NCI-H1048 (cell line): ENCODE results near the gene EPHX1.
"Not testable (repeated sequence)": the region's sequence is repeated elsewhere in the genome, so short reads cannot be mapped to it uniquely, and the experiment has no call there.

Experiments
- DNase-seq: peaks from one replicate; lab custom pipeline; 2025; lab: John Stamatoyannopoulos, UW

Gene EPHX1

DNA sequence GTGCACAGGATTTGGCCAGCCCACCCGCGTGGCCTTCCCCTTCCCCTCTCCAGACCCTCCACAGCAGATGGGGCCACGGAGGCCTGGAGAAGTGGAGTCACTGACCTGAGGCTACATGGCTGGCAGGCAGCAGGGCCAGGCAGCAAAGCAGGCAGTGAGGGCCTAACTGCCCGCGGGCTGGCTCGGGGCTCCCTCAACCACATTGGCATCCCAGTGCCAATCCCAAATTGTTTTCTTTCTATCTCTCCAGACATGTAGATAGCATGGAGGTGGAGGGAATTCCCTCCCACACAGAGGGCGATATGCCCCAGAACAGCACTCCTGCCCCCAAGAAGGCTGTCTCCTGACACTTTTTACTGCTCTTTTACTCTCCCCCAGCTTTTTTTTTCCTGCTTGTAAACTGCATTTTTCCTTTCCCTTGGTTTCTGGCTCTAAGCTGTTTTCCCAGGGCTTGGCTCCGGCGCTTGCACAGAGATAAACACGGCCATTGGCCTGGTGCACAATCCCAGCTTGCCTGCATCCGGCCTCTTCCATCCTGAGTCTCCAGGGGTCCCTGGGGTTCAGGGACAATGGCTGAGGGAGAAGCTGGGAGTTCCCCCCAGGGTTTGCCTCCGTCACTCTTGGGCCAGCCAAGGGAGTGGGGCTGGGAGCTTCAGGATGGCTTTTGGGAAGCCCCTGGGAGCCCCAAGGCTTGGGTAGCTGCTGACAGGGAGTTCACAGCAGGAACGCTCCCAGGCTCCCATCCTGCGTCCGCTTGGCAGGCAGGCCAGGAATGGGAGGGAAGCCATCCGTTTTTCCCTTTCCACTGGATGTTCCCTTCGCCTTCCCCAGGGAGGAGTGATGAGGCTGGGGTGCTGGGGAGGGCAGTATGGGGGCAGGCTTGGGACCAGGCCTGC is 7.0 kb downstream of the EPHX1 start:
- DNase-seq = no peak

DNA sequence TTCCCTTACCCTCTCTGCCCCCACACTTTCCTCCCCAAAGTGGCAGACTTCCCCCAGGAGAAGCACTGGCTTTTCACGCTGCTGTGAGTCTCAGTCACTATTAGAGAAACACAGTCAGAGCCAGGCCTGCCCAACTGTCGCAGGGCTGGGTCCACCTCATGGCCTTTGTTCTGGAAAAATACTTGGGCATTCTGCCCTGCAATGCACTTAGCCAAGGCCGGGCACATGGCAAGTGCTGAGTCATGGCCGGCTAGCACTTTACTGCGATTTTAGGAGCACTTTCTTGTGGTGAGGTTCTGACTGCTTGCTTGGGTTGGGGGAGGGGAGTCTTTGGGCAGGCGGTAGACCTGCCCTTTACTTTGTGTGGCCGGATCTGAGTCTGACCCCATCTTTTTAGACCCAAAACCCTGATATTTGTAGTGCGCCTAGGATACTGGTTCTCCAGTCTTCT is 7.7 kb downstream of the EPHX1 start:
- DNase-seq = no peak

DNA sequence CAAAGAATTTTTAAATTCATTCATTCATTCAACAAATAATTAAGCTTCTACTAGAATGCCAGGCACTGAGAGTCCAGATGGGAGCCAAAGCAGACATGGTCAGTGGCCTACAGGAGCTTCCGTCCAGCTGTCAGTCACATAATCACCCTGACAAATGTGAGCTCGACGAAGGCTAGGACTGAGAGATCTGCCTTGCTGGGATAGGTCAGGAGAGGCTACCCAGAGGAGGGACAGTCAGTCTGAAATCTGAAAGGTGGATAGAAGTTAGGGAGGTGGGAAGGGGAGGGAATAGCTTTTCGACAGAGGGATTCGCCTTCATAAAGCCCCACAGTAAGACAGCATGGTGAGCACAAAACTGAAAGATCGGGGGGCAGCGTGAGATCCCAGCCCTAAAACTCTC is 8.3 kb downstream of the EPHX1 start:
- no peak for DNase-seq

DNA sequence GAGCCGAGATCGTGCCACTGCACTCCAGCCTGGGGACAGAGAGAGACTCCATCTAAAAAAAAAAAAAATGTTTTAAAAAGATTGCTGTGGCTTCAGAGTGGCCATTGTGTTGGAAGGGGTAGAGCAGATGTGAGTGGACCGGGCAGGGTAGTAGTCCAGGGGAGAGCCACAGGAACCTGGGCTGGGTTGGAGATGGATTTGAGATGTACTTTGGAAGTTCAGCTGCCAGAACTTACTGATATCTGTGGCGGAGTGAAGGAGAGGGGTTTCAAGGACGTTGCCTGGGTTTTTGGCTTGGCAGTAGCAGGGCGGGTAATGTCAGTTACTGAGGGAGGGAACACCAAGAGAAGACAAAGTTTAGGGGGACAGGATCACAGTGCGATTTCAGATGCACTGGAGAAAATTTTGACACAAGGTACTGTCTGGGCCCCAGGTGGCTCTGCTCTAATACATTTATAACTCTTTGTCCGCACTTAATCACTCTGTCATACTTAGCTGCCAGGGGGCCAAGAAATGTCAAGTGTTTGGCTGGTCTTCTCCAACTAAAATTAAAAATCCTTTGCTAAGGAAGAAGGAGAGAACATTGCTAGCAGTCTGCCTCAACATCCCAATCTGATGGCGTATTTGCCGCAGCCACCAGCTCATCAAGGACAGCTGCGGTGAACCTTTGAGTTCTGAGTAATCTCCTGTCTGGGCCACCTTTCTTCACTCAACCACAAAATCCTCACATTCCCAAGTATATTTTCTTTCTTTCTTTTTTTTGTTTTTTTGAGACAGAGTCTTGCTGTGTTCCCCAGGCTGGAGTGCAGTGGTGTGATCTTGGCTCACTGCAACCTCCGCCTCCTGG is 9.6 kb downstream of the EPHX1 start:
- no peak for DNase-seq

DNA sequence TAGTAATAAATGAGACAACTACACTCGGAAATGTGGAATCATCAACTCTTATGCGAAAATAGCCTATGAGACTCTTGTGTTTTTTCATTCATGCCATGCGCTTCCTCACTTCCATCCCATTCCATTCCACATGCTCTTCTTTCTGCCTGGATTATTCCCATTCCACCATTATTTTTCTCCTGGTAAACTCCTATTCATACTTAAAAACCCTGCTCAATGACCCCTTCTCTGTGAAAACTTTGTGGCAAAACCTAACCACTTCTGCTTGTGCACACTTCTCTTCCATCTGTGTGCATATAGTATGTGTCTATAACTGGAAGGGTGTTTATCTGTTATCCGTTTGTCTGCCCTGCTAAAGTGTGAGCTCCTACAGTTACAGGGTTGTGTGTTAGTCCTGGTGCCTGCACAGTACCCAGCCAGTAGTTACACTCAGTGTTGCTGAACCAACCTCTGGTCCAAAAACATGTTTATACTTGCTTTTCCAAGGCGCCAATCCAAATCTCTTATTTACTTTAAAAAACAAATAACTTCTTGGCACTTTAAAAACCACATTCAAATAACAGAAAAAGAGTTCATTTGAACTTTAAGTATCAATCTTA is 10.7 kb downstream of the EPHX1 start:
- DNase-seq = no peak

DNA sequence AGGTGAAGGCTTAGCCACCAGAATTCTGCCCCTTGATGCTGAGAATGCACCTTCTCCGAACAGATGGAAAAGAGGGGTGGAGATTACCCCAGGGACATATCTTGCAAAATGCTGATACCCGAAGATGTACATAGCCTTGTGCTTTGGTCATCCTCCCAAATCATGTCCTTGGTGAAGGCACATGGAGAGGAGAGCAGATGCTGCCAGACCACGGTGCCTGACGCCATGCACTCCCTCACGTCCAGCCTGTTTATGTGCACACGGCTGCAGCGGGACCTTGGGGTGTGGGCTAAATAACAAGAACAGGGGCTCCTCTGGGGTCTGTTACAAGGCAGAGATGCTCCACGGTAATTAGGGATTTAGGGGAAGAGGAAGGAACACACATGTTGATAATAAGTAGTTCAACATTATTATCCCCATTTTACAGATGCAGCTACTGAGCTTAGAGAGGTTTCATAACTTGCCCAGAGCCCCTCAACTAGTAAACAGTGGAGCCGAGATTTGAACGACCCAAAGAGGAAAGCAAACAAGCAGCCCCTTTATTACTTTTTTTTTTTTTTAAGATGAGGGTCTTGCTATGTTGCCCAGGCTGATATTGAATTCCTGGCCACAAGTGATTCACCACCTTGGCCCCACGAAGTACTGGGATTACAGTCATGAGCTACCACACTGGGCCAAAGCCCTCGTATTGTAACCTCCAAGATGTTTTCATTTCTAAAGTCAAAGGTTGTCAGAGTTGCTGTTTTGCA is 12.9 kb downstream of the EPHX1 start:
- no peak for DNase-seq

DNA sequence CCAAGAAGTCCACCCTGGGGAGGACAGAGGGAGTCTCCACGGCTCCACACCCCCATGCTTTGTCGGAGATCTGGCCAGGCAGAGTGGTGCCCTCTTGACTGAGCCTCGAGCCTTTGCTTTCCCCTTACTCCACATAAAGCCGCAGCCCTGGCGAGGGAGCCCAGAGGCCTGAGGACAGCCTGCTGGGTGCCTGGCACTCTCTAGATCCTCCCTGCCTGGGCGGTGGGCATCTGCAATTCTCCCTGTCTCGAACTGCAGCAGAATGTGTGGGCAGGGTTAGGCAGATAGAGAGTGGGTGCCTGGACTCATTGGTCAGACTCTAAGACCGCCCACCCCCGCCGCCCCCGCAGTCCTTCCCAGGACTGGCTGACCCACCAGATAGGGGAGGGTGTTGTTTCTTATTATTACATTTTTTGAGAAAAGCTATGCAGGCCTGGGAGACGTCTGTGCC is 13.9 kb downstream of the EPHX1 start:
- no peak for DNase-seq

DNA sequence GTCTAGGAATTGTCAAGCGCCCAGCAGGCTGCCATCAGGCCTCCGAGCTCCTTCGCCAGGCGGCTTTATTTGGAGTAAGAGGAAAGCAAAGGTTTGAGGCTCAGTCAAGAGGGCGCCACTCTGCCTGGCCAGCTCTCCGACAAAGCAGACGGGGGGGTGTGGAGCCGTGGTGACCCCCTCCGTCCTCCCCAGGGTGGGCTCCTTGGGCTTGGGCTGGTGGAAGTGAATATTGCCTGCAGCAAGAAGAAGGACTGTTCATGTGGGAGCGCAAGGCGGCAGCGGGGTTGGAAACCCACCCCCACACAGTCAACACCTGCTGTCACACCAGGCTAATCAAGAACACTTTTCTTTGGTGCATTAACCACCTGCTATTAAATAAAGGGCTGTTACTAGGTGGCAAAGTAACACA is 14.6 kb downstream of the EPHX1 start:
- no peak for DNase-seq

DNA sequence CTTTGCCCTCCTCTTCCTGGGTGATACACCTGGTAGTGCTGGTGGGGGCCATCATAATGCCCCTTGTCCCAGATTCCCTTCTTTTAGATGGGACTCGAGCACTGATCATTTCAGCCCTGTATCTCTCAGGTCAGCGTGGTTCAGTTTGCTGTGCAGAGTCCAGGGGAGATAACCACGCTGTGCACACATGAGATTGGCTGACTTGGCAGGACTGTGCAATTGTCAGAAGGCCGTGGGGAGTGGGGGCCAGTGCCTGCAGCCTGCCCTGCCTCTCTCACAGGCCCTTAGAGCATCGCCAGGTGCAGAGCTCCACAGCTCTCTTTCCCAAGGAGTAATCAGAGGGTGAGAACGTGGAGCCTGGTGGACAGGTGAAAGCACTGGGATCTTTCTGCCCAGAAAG is 15.2 kb downstream of the EPHX1 start:
- DNase-seq = no peak

DNA sequence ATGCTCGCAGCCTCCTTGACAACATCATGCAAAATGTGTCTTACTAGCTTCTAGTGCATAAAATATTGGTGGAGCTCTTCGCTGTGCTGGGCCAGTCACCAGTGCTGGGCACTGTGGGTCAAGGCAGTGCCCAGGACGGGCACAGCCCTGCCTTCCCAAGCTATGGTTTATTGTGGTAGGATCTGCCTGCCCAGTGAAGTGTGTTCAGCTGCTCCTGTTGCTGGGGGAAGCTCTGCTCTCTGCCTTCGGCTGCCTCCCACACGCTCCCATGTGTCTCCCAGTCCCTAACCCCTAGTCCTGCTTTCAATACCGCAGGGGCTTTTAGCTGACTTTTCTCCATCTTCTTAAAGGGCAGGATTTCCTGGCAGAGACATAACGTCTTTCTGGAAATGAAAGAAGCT is 15.7 kb downstream of the EPHX1 start:
- DNase-seq = no peak

DNA sequence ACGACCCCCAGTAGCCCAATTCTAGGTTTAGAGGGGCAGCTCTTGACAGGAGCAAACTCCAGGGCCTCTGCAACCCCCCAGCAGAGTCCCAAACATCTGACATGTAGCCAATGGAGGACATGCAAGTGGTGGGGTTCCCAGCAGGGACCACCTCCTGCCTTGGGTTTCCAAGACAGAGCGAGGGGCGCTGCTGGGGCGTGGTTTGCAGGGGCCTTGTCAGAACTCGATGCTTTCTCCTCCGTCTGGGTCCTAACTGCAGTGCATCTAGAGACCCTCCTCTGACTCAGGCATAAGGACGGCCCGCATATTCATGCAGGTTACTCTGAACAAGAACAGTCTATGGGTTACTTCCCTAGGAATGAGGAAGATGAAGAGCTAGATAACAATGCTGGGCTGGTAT is 17.2 kb downstream of the EPHX1 start:
- DNase-seq = no peak

DNA sequence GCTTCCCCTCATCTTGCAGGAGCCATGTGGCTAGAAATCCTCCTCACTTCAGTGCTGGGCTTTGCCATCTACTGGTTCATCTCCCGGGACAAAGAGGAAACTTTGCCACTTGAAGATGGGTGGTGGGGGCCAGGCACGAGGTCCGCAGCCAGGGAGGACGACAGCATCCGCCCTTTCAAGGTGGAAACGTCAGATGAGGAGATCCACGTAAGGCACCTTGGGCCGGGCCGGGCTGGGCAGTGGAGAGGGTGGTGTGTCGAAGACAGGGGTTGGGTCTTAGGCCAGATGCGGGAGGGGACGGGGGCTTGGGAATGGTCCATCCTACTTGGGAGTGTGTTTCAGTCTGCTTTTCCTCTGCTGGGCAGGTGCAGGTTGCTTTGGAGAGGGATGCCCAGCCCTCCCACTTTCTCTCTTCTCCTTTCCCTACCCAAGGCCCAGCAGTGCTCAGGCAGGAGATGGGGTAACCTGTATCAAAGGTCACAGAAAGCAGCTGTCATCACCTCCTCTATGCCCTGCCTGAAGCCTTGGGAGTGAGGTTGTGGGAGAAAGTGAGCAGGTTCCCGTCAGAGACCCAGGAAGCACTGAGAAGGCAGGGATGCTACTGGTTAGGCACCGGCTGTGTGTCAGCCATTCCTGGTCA is 18.9 kb downstream of the EPHX1 start:
- DNase-seq = no peak

DNA sequence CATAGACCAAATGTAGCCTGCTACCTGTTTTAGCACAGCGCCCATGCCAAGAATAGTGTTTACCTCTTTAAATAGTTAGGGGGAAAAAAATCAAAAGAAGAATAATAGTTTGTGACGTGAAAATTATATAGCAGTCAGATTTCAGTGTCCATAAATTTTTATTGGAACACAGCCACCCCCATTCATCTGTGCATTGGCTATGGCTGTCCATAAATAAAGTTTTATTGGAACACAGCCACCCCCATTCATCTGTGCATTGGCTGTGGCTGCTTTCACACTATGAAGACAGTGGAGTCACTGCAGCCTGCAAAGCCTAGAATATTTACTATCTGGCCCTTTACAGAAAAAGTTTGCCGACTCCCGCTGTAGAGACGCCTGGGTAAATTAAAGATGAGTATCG is 20.9 kb downstream of the EPHX1 start:
- DNase-seq = no peak

DNA sequence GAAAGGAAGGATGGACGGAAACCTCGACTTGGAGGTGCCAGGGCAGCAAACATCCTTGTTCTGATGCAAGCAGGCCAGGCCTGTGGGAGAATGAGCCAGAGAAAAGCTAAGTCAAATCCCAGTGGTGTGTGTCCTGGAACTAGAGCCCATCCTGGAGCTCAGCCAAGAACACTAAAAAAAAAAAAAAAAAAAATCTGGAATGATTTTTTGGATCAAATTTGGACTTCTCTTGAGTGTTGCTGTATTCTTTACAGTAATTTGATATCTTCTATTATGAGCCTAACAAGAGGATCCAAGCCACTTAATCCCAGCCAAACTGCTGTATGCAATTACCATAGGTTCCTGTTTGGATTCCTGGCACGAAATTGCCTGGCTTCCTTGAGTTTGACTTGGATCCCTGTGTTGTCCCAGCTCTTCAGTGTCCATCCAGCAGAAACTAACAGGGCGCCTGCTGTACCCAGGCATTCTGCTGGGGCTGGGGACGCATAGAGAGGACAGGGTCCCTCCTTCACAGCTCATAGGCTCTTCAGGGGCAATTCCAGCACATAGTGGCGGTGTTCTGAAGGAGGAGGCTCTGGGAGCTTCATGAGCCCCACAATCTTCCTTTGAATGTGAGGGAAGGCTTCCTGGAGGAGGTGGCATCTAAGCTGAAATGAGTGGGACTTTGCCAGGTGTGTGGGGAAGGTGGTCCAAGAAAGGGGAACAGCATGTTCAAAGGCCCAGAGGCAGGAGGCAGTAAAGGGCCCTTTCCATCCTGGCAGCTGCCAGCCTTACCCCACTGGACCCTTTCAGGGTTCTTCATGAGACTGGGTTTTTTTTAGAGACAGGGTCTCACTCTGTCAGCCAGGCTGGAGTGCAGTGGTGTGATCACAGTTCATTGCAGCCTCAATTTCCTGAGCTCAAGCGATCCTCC is 24.7 kb downstream of the EPHX1 start:
- DNase-seq = no peak

DNA sequence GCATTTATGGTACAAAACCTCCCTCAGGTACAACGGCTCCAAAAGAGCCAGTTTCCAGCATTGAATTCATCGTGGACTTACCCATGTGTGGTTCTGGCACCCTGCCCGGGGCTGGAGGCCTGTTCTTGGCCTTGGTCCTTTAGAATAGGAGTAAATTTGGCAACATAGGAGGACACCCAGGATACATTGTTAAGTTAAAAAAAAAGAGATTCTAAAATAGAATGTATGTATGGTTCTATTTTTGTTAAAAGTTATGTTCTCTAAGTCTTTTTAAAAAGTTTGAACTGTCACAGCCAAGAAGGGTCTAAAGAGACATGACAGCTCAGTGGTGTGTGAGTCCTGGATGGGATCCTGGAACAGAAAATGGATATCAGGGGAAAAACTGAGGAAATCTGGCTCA is 25.9 kb downstream of the EPHX1 start:
- no peak for DNase-seq

DNA sequence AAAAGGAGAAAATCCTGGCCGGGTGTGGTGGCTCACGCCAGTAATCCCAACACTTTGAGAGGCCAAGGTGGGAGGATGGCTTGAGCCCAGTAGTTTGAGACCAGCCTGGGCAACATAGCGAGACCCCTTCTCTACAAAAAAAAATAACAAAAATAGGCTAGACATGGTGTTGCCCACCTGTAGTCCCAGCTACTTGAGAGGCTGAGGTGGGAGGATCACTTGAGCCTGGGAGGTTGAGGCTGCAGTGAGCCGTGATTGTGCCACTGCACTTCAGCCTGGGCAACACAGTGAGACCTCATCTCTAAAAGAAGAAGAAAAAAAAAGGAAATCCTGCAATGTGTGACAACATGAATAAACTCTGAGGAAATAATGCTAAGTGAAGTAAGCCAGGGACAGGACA is 26.4 kb downstream of the EPHX1 start:
- not testable (repeated sequence) for DNase-seq

DNA sequence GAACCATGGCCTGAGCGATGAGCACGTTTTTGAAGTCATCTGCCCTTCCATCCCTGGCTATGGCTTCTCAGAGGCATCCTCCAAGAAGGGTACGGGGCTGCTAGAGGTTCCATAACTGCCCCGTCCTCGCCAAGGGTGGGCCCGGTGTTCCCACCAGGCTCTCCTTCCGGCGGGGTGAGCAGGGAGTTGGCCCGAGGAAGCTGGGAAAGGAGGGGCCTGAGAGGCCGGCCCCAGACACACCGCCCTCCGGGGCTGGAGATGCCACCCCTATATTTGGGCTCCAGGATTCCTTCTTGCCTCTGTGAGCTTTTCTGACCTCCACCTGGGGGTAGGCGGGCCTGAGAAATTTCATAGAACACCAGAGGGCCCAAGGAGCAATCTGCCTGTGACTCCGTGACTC is 28.9 kb downstream of the EPHX1 start:
- no peak for DNase-seq

DNA sequence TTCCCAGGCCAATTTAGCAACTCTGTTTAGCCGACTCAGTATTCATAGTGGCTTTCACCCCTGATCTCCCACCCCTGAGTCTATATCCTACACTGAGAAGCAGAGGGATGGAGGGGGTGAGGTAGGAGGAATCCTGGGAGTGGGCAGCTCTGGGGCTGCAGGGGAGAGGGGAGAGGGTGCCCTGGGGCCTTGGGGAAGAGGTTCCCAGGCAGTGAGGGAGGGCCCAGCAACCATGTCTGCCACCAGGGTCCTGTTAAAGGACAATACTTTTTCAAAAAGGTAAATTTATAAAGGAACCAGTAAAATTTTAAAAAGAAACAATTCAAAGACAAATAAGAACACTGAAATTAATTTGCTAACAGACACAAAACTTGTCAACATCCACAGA is 30.3 kb downstream of the EPHX1 start:
- no peak for DNase-seq

DNA sequence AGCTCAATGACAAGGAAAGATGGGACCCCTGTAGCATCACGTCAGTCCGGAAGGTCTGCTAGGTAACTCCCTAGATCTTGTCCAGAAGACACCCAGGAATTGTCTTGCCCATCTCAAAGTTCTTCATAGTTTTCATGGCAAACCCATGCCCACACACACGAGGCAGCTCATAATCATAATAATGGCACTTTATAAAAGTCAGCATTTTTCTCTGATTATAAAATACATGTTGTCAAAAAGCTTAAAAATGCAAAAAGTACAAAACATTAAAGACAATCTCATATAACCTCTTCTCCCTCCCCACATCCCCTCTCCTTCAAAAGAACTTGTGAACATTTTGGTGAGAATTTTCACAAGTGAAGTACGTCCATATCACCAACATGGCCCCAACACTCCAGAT is 30.8 kb downstream of the EPHX1 start:
- DNase-seq = no peak

DNA sequence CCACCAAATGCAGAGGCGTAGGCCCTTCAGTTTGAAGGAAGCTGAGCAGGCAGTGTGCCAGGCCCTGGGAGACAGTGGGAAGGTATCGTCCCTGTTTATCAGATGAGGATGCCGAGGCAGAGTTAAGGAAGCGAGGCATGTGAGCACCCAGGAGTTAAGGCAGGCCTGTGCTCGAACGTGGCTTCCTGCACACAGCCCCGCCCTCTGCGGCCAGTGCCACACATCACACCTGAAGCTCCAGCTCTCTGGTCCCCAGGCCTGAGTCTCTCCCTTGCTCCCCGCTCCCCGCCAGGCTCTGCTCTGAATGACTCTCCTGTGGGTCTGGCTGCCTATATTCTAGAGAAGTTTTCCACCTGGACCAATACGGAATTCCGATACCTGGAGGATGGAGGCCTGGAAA is 32.1 kb downstream of the EPHX1 start:
- DNase-seq = no peak
